Left colon (tissue), 2 donors: ENCODE data around the gene DLGAP1. TPM values are rescaled to one million over a fixed set of nuclear protein-coding genes. Genes with fewer than 3 reads are reported as not detected.

Experiments used
- ATAC-seq: fragments of 200-7000 bp; cut with Tn5 transposase; one replicate; pipeline ENCODE4 v1.9.1; 2020; ENCODE audit warnings: mild to moderate bottlenecking, moderate library complexity
- DNase-seq, 2 donors: peaks; one replicate each; pipeline ENCODE4 v3.0.0-alpha.2; 2020
- intact Hi-C, 2 donors: fragments of 100-400 bp; cut with DNase I in 1 of 2; cut with micrococcal nuclease in 1 of 2; formaldehyde crosslinking; loops; one replicate each; pipeline versions ENCODE4 v1.11.2 to v1.14.0; 2022; cut with DNase I, micrococcal nuclease
- total RNA-seq, 2 donors: library from RNA; stranded (reverse); fragmentation: NEBNext Ultra II Directional; extraction: Animal tissue kit (Norgen Biotek cat#: 25700); gene quantifications; one replicate each; pipeline ENCODE4 v1.2.1, GENCODE V29; 2021
- donor health status: DM: no; HTN: no; CAD: no.
- donor health status: DM: yes; HTN: yes; CAD: no.

DLGAP1 gene
- total RNA-seq, 2 donors from 2014 or later, result 0.95 to 2.2 TPM

GRCh38 chr18:3468066-3468705 lies 986.9 kb downstream of the DLGAP1 start:
- ATAC-seq, result no peak
- intact Hi-C loops, result no loop called here
- DNase-seq, result no peak

- intact Hi-C loops, result no loop called here
- DNase-seq (no peak), ATAC-seq (peak; percentile 46)
Measured at GRCh38 chr18:3466872-3467271, 988.2 kb downstream of the DLGAP1 start.

- intact Hi-C loops, result no loop called here
- DNase-seq (no peak), ATAC-seq (no peak)
Measured at GRCh38 chr18:3466045-3466444, 989.1 kb downstream of the DLGAP1 start.

GRCh38 chr18:3463051-3463450 lies 992.1 kb downstream of the DLGAP1 start:
- ATAC-seq (no peak), DNase-seq (no peak)
- intact Hi-C loops, result no loop called here

- DNase-seq (no peak), ATAC-seq (no peak)
- intact Hi-C loops, result no loop called here
Measured at GRCh38 chr18:3461704-3462103, 993.4 kb downstream of the DLGAP1 start.

GRCh38 chr18:3460823-3461398 lies 994.2 kb downstream of the DLGAP1 start:
- no peak for ATAC-seq
- no peak for DNase-seq
- intact Hi-C loops, result no loop called here

GRCh38 chr18:3458952-3459853 lies 995.9 kb downstream of the DLGAP1 start:
- intact Hi-C loops, result loop anchor here (10.0 kb wide), 2 partner anchors 136 to 206 kb away; no protein-coding TSS in a partner anchor
- DNase-seq (no peak), ATAC-seq (no peak)

- intact Hi-C loops, result loop anchor here (10.0 kb wide), 2 partner anchors 136 to 206 kb away; no protein-coding TSS in a partner anchor
- ATAC-seq (no peak), DNase-seq (no peak)
Measured at GRCh38 chr18:3458378-3458777, 996.7 kb downstream of the DLGAP1 start.

- intact Hi-C loops, result loop anchor here (10.0 kb wide), 2 partner anchors 138 to 208 kb away; no protein-coding TSS in a partner anchor
- ATAC-seq (peak; percentile 28), DNase-seq (peak; percentile 44 to 63)
Measured at GRCh38 chr18:3457261-3457724, 997.8 kb downstream of the DLGAP1 start.

- ATAC-seq (peak; percentile 73), DNase-seq (no peak)
- intact Hi-C loops, result loop anchor here (10.0 kb wide), 2 partner anchors 138 to 208 kb away; no protein-coding TSS in a partner anchor
Measured at GRCh38 chr18:3456686-3457069, 998.4 kb downstream of the DLGAP1 start.

GRCh38 chr18:3455907-3456685 lies 999.0 kb downstream of the DLGAP1 start:
- DNase-seq (peak in 1 of 2 donors; percentile 41), ATAC-seq (peak; percentile 47)
- intact Hi-C loops, result loop anchor here (10.0 kb wide), 2 partner anchors 139 to 209 kb away; no protein-coding TSS in a partner anchor

GRCh38 chr18:3455090-3455635 lies 999.9 kb downstream of the DLGAP1 start:
- ATAC-seq, result no peak
- no peak for DNase-seq
- intact Hi-C loops, result loop anchor here (10.0 kb wide), 2 partner anchors 140 to 210 kb away; no protein-coding TSS in a partner anchor

GRCh38 chr18:3454365-3455089 lies 1000.6 kb downstream of the DLGAP1 start:
- intact Hi-C loops, result loop anchor here (5.0 to 10.0 kb wide), 4 partner anchors 138 to 210 kb away; no protein-coding TSS in a partner anchor
- peak in 1 of 2 donors; percentile 47 for DNase-seq
- ATAC-seq, result no peak

GRCh38 chr18:3453540-3454364 lies 1001.4 kb downstream of the DLGAP1 start:
- intact Hi-C loops, result loop anchor here (5.0 to 10.0 kb wide), 4 partner anchors 139 to 211 kb away; no protein-coding TSS in a partner anchor
- peak; percentile 54 to 57 for DNase-seq
- no peak for ATAC-seq

- ATAC-seq, result no peak
- DNase-seq, result peak in 1 of 2 donors; percentile 49
- intact Hi-C loops, result loop anchor here (5.0 to 10.0 kb wide), 4 partner anchors 139 to 212 kb away; no protein-coding TSS in a partner anchor
Measured at GRCh38 chr18:3452750-3453539, 1002.2 kb downstream of the DLGAP1 start.
